Measurements from ENCODE around the gene SSMEM1.
"Not testable (repeated sequence)": the region's sequence is repeated elsewhere in the genome, so short reads cannot be mapped to it uniquely, and the experiment has no call there.

Gene SSMEM1

DNA sequence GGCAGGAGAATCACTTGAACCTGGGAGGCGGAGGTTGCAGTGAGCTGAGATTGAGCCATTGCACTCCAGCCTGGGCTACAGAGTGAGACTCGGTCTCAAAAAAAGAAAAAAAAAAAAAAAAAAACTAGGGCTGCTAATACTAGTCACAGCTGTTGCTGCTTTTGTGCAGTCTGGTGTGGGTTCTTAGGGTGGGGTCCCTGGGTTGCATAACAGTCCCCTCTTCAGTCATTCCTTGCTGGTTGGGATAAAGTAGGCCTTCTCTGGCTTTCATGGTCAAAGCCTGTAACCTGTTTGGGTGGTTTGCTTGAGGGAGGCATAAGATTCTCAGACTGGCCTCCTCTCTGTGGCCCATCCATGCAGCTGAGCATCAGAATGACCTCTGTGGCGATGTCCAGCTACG, 14.1 kb downstream of the SSMEM1 start:
- Mint-ChIP-seq H3K27me3 (peaks cover 10% of the 10 kb centered on the region), H3K4me3 (no peak overlapping the region), H3K4me1 (no peaks in the 10 kb centered on the region), H3K27ac (no peak overlapping the region), H3K36me3 (no peaks in the 10 kb centered on the region), H3K9me3 (no peaks in the 10 kb centered on the region)
- no peak for DNase-seq
- CTCF ChIA-PET: no interaction called here

- Mint-ChIP-seq H3K4me3 (no peak overlapping the region), H3K27ac (no peak overlapping the region), H3K9me3 (no peaks in the 10 kb centered on the region), H3K36me3 (no peaks in the 10 kb centered on the region), H3K4me1 (no peaks in the 10 kb centered on the region), H3K27me3 (peaks cover 10% of the 10 kb centered on the region)
- CTCF ChIA-PET: no interaction called here
- no peak for DNase-seq
Observed at GRCh38 chr7:130223646-130224045, 16.0 kb downstream of the SSMEM1 start.

GRCh38 chr7:130224210-130224609, 16.6 kb downstream of the SSMEM1 start:
- DNase-seq: no peak
- CTCF ChIA-PET: no interaction called here
- Mint-ChIP-seq H3K27ac (no peak overlapping the region), H3K36me3 (no peaks in the 10 kb centered on the region), H3K4me3 (no peak overlapping the region), H3K27me3 (peaks cover 10% of the 10 kb centered on the region), H3K9me3 (no peaks in the 10 kb centered on the region), H3K4me1 (no peaks in the 10 kb centered on the region)

DNA sequence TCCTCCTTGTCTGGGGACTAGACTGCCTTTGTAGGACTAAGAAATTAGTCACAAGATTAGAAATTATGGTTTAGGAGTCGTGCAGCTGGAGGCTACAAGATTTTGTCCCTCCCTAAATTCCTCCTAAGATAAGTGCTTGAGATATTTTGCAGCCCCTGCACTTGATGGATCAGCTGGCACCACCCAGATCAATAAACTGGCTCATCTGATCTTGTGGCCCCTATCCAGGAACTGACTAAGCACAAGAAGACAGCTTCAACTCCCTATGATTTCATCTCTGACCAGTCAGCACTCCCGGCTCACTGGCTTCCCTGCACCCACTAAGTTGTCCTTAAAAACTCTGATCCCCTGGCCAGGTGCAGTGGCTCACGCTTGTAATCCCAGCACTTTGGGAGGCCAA, 17.3 kb downstream of the SSMEM1 start:
- H3K27ac Mint-ChIP-seq, H3K4me1 Mint-ChIP-seq, H3K36me3 Mint-ChIP-seq, CTCF ChIA-PET, H3K4me3 Mint-ChIP-seq, DNase-seq, H3K27me3 Mint-ChIP-seq, H3K9me3 Mint-ChIP-seq: not testable (repeated sequence)

GRCh38 chr7:130226333-130226732, 18.7 kb downstream of the SSMEM1 start:
- Mint-ChIP-seq H3K27ac (no peak overlapping the region), H3K9me3 (no peaks in the 10 kb centered on the region), H3K4me1 (no peaks in the 10 kb centered on the region), H3K27me3 (peaks cover 4% of the 10 kb centered on the region), H3K4me3 (no peak overlapping the region), H3K36me3 (no peaks in the 10 kb centered on the region)
- DNase-seq: no peak
- CTCF ChIA-PET: no interaction called here

DNA sequence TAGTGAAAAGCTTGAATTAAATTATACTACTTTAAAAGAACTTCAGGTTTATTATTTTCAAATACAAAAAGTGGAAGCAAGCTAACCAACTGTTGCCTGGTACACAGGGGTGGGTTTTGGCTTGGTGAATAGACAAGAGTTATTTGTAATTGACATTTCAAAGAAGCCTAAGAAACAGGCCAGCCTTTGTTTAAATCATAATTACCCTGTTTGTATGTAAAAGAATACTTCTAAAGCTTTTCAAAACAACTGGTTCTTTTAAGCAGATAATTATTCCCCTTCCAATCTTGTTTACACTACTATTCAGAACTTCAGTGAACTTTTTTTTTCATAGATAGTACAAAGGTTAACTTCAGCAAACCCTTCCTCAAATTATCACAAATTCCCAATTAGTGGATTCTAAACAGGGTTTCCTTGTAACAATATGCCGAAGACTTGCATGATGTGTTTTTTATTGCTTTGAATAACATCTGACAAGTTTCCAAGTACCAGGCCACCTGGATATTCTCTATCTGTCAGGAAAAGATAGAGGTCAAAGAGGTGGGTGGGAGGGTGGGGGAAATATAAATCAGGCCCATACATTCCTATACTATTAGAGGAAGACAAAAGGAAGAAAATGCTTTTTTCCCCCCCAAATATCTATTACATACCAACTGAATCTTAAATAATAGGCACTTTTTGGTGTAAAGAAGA, 20.4 kb downstream of the SSMEM1 start:
- Mint-ChIP-seq H3K9me3 (no peaks in the 10 kb centered on the region), H3K27ac (no peak overlapping the region)

DNA sequence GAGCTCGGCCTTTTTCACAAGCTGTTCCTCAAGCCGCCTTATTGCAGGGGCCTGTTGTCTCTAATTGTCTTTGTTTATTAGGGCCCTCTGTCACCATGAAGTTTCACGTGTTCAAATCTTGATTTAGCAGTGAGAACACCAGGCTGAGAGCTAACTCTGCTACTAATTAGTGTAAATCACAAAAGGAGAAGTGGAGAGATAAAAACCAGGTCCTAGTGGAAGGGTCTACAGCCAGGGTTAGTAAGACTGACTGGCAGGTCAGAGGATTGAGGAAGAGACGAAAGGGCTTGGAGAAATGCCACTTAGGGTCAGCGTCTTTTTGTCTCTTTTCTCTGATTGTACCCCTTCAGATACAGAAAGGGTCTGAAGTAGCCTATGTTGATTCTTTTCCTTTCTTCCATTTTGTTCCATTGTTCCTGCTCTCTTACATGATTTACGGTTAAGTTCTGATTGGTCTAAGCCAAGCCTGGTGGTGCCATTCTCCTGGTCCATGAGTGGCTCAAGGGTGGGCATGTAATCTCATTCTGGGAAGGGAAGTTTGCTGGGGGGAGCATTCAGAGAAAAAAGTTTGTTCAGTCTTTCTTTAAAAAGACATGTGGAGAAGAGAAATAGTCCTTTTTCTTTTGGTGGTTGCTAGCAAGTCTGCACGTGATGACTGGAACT, 21.3 kb downstream of the SSMEM1 start:
- Mint-ChIP-seq H3K27ac (no peak overlapping the region), H3K4me1 (no peaks in the 10 kb centered on the region), H3K36me3 (no peaks in the 10 kb centered on the region), H3K4me3 (no peak overlapping the region), H3K9me3 (no peaks in the 10 kb centered on the region), H3K27me3 (peaks cover 9% of the 10 kb centered on the region)
- no peak for DNase-seq
- CTCF ChIA-PET: no interaction called here

More for the DNA sequence above, 20.4 kb downstream of the SSMEM1 start:
- CTCF ChIA-PET: no interaction called here
- no peak for DNase-seq
- Mint-ChIP-seq H3K27me3 (peaks cover 9% of the 10 kb centered on the region), H3K4me3 (no peak overlapping the region), H3K4me1 (no peaks in the 10 kb centered on the region), H3K36me3 (no peaks in the 10 kb centered on the region)

DNA sequence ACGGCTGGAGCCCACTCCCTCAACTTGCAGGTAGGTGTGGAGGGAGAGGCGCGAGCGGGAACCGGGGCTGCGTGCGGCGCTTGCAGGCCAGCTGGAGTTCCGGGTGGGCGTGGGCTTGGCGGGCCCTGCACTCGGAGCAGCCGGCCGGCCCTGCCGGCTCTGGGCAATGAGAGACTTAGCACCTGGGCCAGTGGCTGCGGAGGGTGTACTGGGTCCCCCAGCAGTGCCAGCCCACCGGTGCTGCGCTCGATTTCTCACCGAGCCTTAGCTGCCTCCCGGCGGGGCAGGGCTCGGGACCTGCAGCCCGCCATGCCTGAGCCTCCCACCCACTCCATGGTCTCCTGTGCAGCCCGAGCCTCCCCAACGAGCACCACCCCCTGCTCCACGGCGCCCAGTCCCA, 22.3 kb downstream of the SSMEM1 start:
- H3K36me3 Mint-ChIP-seq, H3K4me1 Mint-ChIP-seq, H3K27ac Mint-ChIP-seq, DNase-seq, CTCF ChIA-PET, H3K9me3 Mint-ChIP-seq, H3K4me3 Mint-ChIP-seq: not testable (repeated sequence)
- peaks cover 14% of the 10 kb centered on the region for H3K27me3 Mint-ChIP-seq

DNA sequence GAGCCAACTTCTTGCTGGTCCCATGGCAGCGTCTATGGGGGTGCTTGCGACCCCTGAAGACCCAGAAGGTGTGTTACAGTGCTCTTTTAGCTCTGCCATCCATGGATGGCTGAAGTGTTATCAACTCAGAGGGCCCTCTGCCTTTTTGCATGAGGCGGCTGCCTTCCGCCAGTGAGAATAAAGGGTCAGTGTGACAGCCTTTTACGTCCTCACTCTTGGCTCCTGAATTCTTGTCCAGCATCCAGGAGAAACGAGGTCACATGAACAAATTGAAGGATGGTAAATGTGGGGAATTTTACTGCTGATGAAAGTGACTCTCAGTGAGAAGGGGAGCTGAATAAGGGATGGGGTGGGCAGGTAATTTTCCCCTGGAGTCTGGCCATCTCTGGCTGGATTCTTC, 24.1 kb downstream of the SSMEM1 start:
- Mint-ChIP-seq H3K36me3 (no peaks in the 10 kb centered on the region), H3K4me1 (no peaks in the 10 kb centered on the region), H3K27ac (no peak overlapping the region), H3K9me3 (no peaks in the 10 kb centered on the region), H3K4me3 (no peak overlapping the region), H3K27me3 (peaks cover 18% of the 10 kb centered on the region)
- no peak for DNase-seq
- CTCF ChIA-PET: no interaction called here

GRCh38 chr7:130232209-130232608, 24.5 kb downstream of the SSMEM1 start:
- no peaks in the 10 kb centered on the region for H3K9me3 Mint-ChIP-seq
- no peaks in the 10 kb centered on the region for H3K36me3 Mint-ChIP-seq
- H3K4me1 Mint-ChIP-seq: no peaks in the 10 kb centered on the region
- H3K27me3 Mint-ChIP-seq: peaks cover 19% of the 10 kb centered on the region
- no peak overlapping the region for H3K4me3 Mint-ChIP-seq
- no peak overlapping the region for H3K27ac Mint-ChIP-seq
- DNase-seq: no peak
- CTCF ChIA-PET: no interaction called here

GRCh38 chr7:130234078-130234477, 26.4 kb downstream of the SSMEM1 start:
- H3K27me3 Mint-ChIP-seq: peaks cover 19% of the 10 kb centered on the region
- CTCF ChIA-PET: no interaction called here
- no peak for DNase-seq
- no peaks in the 10 kb centered on the region for H3K36me3 Mint-ChIP-seq
- no peak overlapping the region for H3K4me3 Mint-ChIP-seq
- H3K27ac Mint-ChIP-seq: no peak overlapping the region
- no peaks in the 10 kb centered on the region for H3K4me1 Mint-ChIP-seq
- H3K9me3 Mint-ChIP-seq: no peaks in the 10 kb centered on the region

- H3K27me3 Mint-ChIP-seq: peaks cover 23% of the 10 kb centered on the region
- not testable (repeated sequence) for DNase-seq, H3K27ac Mint-ChIP-seq, H3K4me3 Mint-ChIP-seq, H3K4me1 Mint-ChIP-seq, H3K36me3 Mint-ChIP-seq, H3K9me3 Mint-ChIP-seq
- CTCF ChIA-PET: interaction anchor here (1.3 kb wide), 1 partner anchor 521 kb away, joined by 3 read pairs; no protein-coding TSS in a partner anchor
Observed at GRCh38 chr7:130236361-130236760, 28.7 kb downstream of the SSMEM1 start.

GRCh38 chr7:130240240-130240639, 32.6 kb downstream of the SSMEM1 start:
- CTCF ChIA-PET: interaction anchor here (0.6 to 1.2 kb wide), 4 partner anchors 74 to 692 kb away, joined by 3 to 4 read pairs (median 3); no protein-coding TSS in a partner anchor
- Mint-ChIP-seq H3K36me3 (no peaks in the 10 kb centered on the region), H3K4me1 (peaks cover 9% of the 10 kb centered on the region), H3K27me3 (peaks cover 28% of the 10 kb centered on the region), H3K9me3 (no peaks in the 10 kb centered on the region), H3K4me3 (no peak overlapping the region), H3K27ac (no peak overlapping the region)
- DNase-seq: no peak

DNA sequence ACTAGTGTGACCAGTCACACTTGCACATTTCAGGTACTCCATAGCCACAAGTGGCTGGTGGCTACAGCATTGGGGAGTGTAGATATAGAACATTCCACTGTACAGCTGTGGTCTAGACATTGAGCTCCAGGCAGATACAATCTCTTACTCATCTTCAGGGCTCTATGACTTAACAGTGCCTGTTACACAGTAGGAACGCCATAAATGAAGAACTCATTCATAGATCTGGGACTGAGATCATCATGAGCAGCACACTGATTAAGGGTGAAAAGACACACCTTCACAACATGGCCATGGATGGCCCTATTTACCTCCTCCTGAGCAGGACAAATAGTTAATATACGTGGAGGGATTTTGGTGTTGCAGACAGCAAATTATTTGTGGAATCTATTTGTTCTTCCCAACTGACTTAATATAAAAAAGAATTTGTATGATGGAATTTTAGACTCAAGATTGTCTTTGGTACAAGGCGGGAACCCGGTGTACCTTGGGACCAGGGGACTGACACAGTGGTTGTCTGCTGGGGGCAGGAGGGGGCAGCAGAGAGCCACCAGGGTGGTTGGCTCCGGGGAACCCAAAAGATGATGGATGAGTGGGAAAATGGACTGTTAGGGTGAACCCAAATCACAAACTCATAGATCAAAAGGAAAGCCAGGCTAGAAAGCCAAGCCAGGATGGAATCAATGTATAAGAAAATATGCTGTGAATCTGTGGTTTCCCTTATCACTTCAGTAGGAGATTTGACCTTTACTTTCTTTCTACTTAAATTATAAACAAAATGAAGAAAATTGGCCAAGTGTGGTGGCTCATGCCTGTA, 34.7 kb downstream of the SSMEM1 start:
- H3K27ac Mint-ChIP-seq: no peak overlapping the region
- CTCF ChIA-PET: interaction anchor here (0.8 to 3.0 kb wide), 9 partner anchors 17 to 516 kb away, joined by 3 to 12 read pairs (median 3); no protein-coding TSS in a partner anchor

More for the DNA sequence above, 34.7 kb downstream of the SSMEM1 start:
- Mint-ChIP-seq H3K36me3 (no peaks in the 10 kb centered on the region), H3K9me3 (no peaks in the 10 kb centered on the region), H3K27me3 (peaks cover 23% of the 10 kb centered on the region), H3K4me3 (no peak overlapping the region), H3K4me1 (peaks cover 9% of the 10 kb centered on the region)
- peak; percentile 68 for DNase-seq

Measured in activated naive CD4-positive, alpha-beta T cell treated with anti-CD3 and anti-CD28 coated beads, Interleukin-2, amount 10 ng/mL, durations not matched to agents 7 days and 5 days (primary cell).